Colonic mucosa (tissue), 4 donors: ENCODE results near the gene SMG7. TPM values are rescaled to one million over a fixed set of nuclear protein-coding genes. Genes with fewer than 3 reads are reported as not detected.

Experiments used
- DNase-seq: peaks from one replicate; pipeline ENCODE4 v3.0.0-alpha.2; 2020
- H3K27ac ChIP-seq: fragments of 200-600 bp; one replicate; pipeline ENCODE4 v1.8.0; 2021
- H3K27me3 ChIP-seq: fragments of 200-600 bp; one replicate; pipeline ENCODE4 v1.8.0; 2021
- H3K36me3 ChIP-seq: fragments of 200-600 bp; one replicate; pipeline ENCODE4 v1.8.0; 2021
- H3K4me1 ChIP-seq: fragments of 200-600 bp; one replicate; pipeline ENCODE4 v1.8.0; 2021; ENCODE audit warnings: mild to moderate bottlenecking
- H3K4me3 ChIP-seq: fragments of 200-600 bp; one replicate; pipeline ENCODE4 v1.8.0; 2021
- H3K9ac ChIP-seq, 2 donors: one replicate each; pipeline ENCODE4 v1.7.0; 2013; ENCODE audit warnings: control low read depth in 2 of 2, low read depth in 2 of 2, low read length in 2 of 2
- H3K9me3 ChIP-seq: fragments of 200-600 bp; one replicate; pipeline ENCODE4 v1.8.0; 2021
- CTCF ChIP-seq: fragments of 200-600 bp; IDR thresholded peaks from one replicate; pipeline ENCODE4 v1.8.0; 2022; ENCODE audit warnings: antibody characterized with exemption, mild to moderate bottlenecking
- intact Hi-C: fragments of 100-400 bp; cut with DNase I; formaldehyde crosslinking; loops from one replicate; pipeline ENCODE4 v1.14.1; 2022
- total RNA-seq, 2 donors: library from RNA; stranded (reverse); fragmentation: NEBNext Ultra II Directional in 1 of 2; extraction: Animal tissue kit (Norgen Biotek cat#: 25700) in 1 of 2; gene quantifications; one replicate each; pipeline ENCODE4 v1.2.1, GENCODE V29; 2021
- donor health status: healthy.
- donor health status: DM: no; HTN: no; CAD: no.
- donor health status: DM: no; HTN: no; CAD: no.

SMG7 gene
- total RNA-seq, 2 donors from 2014 or later = 55.2 to 57.1 TPM

- peak; percentile 28 for DNase-seq
- TF ChIP-seq CTCF = no peak
- Histone ChIP-seq H3K36me3 (no peaks in the 10 kb centered on the region), H3K27ac (peak overlapping the region; percentile 24), H3K9ac (no peak overlapping the region), H3K27me3 (no peaks in the 10 kb centered on the region), H3K4me1 (no peaks in the 10 kb centered on the region), H3K4me3 (no peak overlapping the region), H3K9me3 (no peaks in the 10 kb centered on the region)
- intact Hi-C loops = no loop called here
These were observed 39.8 kb upstream of the SMG7 start for GRCh38 chr1:183432548-183432875.

GRCh38 chr1:183433703-183434102 is 38.6 kb upstream of the SMG7 start:
- DNase-seq = no peak
- Histone ChIP-seq H3K27me3 (no peaks in the 10 kb centered on the region), H3K9ac (no peak overlapping the region), H3K36me3 (no peaks in the 10 kb centered on the region), H3K4me1 (no peaks in the 10 kb centered on the region), H3K9me3 (no peaks in the 10 kb centered on the region), H3K27ac (no peak overlapping the region), H3K4me3 (no peak overlapping the region)
- no peak for TF ChIP-seq CTCF
- intact Hi-C loops = no loop called here

DNA sequence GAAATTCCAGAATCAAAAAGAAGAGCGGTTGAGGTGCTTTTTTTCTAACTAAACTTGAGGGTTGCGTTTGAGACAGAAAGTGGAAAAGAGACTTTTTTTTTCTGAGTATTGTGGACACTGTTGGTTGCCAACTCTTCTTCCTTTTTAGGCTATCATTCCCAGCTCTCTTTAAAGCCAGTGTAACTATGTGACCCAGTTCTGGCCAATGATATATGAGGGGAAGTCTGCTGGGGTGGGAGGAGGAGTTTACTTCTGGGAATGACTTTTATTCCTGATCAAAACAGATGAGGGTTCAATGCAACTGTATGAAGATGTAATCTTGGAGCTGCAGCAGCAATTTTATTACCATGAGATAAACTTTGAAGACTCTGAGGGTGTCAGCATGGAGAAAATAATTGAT is 36.8 kb upstream of the SMG7 start:
- H3K27ac ChIP-seq = no peak overlapping the region
- intact Hi-C loops = no loop called here

DNA sequence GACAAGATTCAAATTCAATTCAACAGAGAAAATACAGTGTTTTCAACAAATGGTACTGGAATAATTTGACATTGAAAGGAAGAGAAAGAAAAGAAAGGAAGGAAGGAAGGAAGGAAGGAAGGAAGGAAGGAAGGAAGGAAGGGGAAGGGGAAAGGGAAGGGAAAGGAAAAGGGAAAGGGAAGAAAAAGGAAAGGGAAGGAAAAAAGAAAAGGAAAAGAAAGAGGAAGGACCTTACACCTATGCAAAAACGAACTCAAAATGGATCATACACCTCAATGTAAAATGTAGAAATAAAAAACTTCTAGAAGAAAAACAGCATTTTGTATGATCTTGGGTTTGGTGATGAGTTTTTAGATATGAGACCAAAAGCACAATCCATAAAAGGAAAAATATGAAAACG is 34.2 kb upstream of the SMG7 start:
- no peak for DNase-seq

More for the DNA sequence above, 36.8 kb upstream of the SMG7 start:
- DNase-seq = no peak
- no peaks in the 10 kb centered on the region for H3K4me1 ChIP-seq
- H3K36me3 ChIP-seq = no peaks in the 10 kb centered on the region
- H3K27me3 ChIP-seq = no peaks in the 10 kb centered on the region
- H3K9me3 ChIP-seq = no peaks in the 10 kb centered on the region
- no peak for TF ChIP-seq CTCF
- H3K4me3 ChIP-seq = no peak overlapping the region
- no peak overlapping the region for H3K9ac ChIP-seq

DNA sequence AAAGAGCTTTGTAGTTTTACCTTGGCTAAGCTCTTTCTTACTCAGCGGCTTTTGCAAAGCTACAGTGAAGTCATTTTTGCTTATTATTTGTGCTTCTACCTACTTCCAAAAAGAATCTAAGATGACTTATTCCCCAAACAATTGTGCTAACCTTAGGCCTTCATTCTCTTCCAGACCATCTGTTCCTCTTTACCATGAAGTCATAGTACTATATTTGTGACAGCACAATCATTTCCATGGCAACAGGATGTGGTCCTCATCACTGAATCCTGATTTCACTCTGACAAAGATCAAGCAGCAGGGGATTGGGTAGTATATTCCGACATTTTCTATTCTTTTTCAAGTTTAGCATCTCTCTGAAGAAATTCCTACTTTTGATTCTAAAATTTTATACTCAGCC is 29.3 kb upstream of the SMG7 start:
- no peaks in the 10 kb centered on the region for H3K27me3 ChIP-seq
- no peak overlapping the region for H3K4me3 ChIP-seq
- no peaks in the 10 kb centered on the region for H3K9me3 ChIP-seq
- no peaks in the 10 kb centered on the region for H3K36me3 ChIP-seq
- no peak overlapping the region for H3K27ac ChIP-seq
- H3K9ac ChIP-seq = no peak overlapping the region
- no peak for TF ChIP-seq CTCF
- intact Hi-C loops = no loop called here
- H3K4me1 ChIP-seq = no peaks in the 10 kb centered on the region
- no peak for DNase-seq

More for the DNA sequence above, 34.2 kb upstream of the SMG7 start:
- H3K27ac ChIP-seq = no peak overlapping the region
- no peaks in the 10 kb centered on the region for H3K27me3 ChIP-seq
- no peak overlapping the region for H3K4me3 ChIP-seq
- intact Hi-C loops = no loop called here
- no peaks in the 10 kb centered on the region for H3K36me3 ChIP-seq
- H3K4me1 ChIP-seq = no peaks in the 10 kb centered on the region
- no peak overlapping the region for H3K9ac ChIP-seq
- no peaks in the 10 kb centered on the region for H3K9me3 ChIP-seq
- TF ChIP-seq CTCF = no peak

DNA sequence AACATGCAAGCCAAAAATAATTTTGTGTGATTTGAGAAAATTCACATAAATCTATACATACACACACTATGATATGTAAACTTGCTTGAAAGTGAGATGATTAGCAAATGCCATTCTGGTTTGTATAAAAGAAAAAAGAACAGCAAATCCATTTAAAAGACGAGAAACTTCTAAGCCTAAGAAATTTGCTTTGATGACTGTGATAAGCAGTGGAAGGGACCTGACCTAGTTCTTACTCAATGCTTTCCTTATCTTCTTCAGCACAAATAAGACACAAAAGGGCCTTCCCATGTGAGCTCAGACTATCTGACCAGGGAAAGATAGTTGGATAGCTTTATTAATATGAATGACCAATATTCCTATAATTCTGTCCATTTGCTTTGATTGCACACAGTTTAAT is 28.8 kb upstream of the SMG7 start:
- Histone ChIP-seq H3K27me3 (no peaks in the 10 kb centered on the region), H3K27ac (no peak overlapping the region), H3K4me3 (no peak overlapping the region), H3K9me3 (no peaks in the 10 kb centered on the region), H3K9ac (no peak overlapping the region), H3K36me3 (no peaks in the 10 kb centered on the region), H3K4me1 (no peaks in the 10 kb centered on the region)
- no peak for TF ChIP-seq CTCF
- intact Hi-C loops = no loop called here
- no peak for DNase-seq
